ENCODE measurements around the gene APOH. TPM values are rescaled to one million over a fixed set of nuclear protein-coding genes. Genes with fewer than 3 reads are reported as not detected.

The APOH gene
- total RNA-seq, 2 experiments from 2014 or later = not detected

DNA sequence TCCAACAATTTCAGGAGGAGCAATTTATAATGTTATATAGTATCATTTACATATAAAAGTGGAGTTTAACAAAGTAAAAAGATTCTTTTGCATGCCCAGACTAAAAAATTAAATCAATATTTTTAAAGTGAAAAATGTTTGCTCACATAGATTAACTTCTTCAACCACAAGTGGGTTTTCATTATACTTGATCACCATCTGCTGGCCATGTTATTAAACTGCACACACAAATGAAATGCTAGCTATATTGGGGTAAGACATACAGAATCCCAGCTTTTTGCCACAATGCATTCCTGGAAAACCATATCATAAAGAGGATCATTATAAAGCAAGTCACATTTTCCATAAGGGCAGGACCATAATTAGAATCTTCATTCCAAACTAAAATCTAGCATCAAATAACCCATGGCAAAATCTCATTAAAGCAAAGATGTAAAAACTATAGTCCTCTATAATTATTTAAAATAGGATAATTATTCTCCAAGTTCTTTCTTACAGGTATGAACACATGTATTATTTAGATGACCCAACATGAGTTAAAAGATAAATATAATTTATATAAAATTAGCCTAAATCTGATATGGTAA is 63.6 kb downstream of the APOH start:
- Mint-ChIP-seq H3K4me3 (no peak overlapping the region), H3K27ac (no peak overlapping the region), H3K36me3 (ENCODE audit: low read depth) (no peaks in the 10 kb centered on the region), H3K27me3 (no peaks in the 10 kb centered on the region), H3K4me1 (peaks cover 10% of the 10 kb centered on the region), H3K9me3 (ENCODE audit: low read depth) (peaks cover 2% of the 10 kb centered on the region)
- intact Hi-C loops (cut with DNase I, micrococcal nuclease) = loop anchor here (1.0 to 10.0 kb wide), 5 partner anchors 371 to 935 kb away; no protein-coding TSS in a partner anchor
- DNase-seq (no peak), ATAC-seq (no peak)
- ChIA-PET CTCF (interaction anchor here (0.6 to 3.4 kb wide), 14 partner anchors 11 to 933 kb away, joined by 3 to 24 read pairs (median 3); no protein-coding TSS in a partner anchor), POLR2A (interaction anchor here (0.6 kb wide), 1 partner anchor 1928 kb away, joined by 3 read pairs; no protein-coding TSS in a partner anchor)

Other genes with a start within 250 kb of the APOH start
- 1 to 10 TPM; 2.2 to 2.8 TPM for gene CEP112, start 37.3 kb downstream of the APOH start, total RNA-seq
- gene PRKCA, start 73.2 kb upstream of the APOH start, total RNA-seq = 10 to 100 TPM; 73.3 to 77.0 TPM

Data from activated CD4-positive, alpha-beta T cell treated with anti-CD3 and anti-CD28 coated beads for 36 hours (primary cell).